ENCODE results near the gene DNAH9. TPM values are rescaled to one million over a fixed set of nuclear protein-coding genes. Genes with fewer than 3 reads are reported as not detected.

Gene DNAH9
- total RNA-seq, 2 donors from 2014 or later, result not detected

GRCh38 chr17:11578998-11579397, 19.3 kb upstream of the DNAH9 start:
- Histone ChIP-seq H3K27me3 (replicated peaks; ENCODE audit: insufficient read depth) (no peaks in the 10 kb centered on the region), H3K27ac (no peak overlapping the region), H3K9me3 (no peaks in the 10 kb centered on the region), H3K4me1 (ENCODE audit: control insufficient read depth in 1 of 2, low read depth in 2 of 2) (no peaks in the 10 kb centered on the region), H3K36me3 (no peaks in the 10 kb centered on the region), H3K4me3 (no peak overlapping the region)
- DNase-seq (ENCODE audit: low spot score), result no peak
- no peak for ATAC-seq (ENCODE audit: insufficient number of reproducible peaks, low FRiP score, low read depth)
- TF ChIP-seq, protein P1, sequence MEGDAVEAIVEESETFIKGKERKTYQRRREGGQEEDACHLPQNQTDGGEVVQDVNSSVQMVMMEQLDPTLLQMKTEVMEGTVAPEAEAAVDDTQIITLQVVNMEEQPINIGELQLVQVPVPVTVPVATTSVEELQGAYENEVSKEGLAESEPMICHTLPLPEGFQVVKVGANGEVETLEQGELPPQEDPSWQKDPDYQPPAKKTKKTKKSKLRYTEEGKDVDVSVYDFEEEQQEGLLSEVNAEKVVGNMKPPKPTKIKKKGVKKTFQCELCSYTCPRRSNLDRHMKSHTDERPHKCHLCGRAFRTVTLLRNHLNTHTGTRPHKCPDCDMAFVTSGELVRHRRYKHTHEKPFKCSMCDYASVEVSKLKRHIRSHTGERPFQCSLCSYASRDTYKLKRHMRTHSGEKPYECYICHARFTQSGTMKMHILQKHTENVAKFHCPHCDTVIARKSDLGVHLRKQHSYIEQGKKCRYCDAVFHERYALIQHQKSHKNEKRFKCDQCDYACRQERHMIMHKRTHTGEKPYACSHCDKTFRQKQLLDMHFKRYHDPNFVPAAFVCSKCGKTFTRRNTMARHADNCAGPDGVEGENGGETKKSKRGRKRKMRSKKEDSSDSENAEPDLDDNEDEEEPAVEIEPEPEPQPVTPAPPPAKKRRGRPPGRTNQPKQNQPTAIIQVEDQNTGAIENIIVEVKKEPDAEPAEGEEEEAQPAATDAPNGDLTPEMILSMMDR (IDR thresholded peaks at IDR 0.05), result no peak

DNA sequence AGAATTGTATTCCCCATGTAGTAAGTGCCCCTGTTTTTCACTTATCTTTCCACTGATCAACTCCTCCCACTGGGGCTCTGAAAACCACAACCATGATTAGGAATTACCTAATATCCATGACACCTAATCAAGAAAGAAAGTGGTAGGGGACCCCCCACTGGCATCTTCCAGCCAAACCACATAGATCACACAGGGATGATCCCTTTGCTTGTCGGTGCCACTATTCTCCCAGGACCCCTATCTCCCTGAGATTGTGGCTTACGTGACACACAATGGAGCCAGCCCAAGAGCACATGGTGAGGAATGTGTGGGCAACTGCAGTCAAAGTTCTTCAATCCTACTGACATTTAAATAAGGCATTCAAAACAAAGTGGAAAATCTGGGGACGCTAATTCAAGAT, 17.6 kb upstream of the DNAH9 start:
- H3K27me3 ChIP-seq (replicated peaks; ENCODE audit: insufficient read depth), result no peaks in the 10 kb centered on the region
- no peaks in the 10 kb centered on the region for H3K4me1 ChIP-seq (ENCODE audit: control insufficient read depth in 1 of 2, low read depth in 2 of 2)
- H3K4me3 ChIP-seq, result no peak overlapping the region
- ATAC-seq (ENCODE audit: insufficient number of reproducible peaks, low FRiP score, low read depth) (no peak), DNase-seq (ENCODE audit: low spot score) (no peak)
- H3K36me3 ChIP-seq, result no peaks in the 10 kb centered on the region
- no peak overlapping the region for H3K27ac ChIP-seq
- TF ChIP-seq, protein P1 (IDR thresholded peaks at IDR 0.05), result no peak
- H3K9me3 ChIP-seq, result no peaks in the 10 kb centered on the region

- ATAC-seq (ENCODE audit: insufficient number of reproducible peaks, low FRiP score, low read depth) (no peak), DNase-seq (ENCODE audit: low spot score) (no peak)
- Histone ChIP-seq H3K9me3 (no peaks in the 10 kb centered on the region), H3K4me1 (ENCODE audit: control insufficient read depth in 1 of 2, low read depth in 2 of 2) (no peaks in the 10 kb centered on the region), H3K36me3 (no peaks in the 10 kb centered on the region), H3K27ac (no peak overlapping the region), H3K4me3 (no peak overlapping the region), H3K27me3 (replicated peaks; ENCODE audit: insufficient read depth) (no peaks in the 10 kb centered on the region)
- TF ChIP-seq, protein P1 (IDR thresholded peaks at IDR 0.05), result no peak
These were observed 16.1 kb upstream of the DNAH9 start for GRCh38 chr17:11582217-11582616.

GRCh38 chr17:11583306-11583992, 14.8 kb upstream of the DNAH9 start:
- TF ChIP-seq, protein P1 (IDR thresholded peaks at IDR 0.05), result no peak
- H3K36me3 ChIP-seq, result no peaks in the 10 kb centered on the region
- H3K4me1 ChIP-seq (ENCODE audit: control insufficient read depth in 1 of 2, low read depth in 2 of 2), result no peaks in the 10 kb centered on the region
- no peak for DNase-seq (ENCODE audit: low spot score)
- H3K27me3 ChIP-seq (replicated peaks; ENCODE audit: insufficient read depth), result no peaks in the 10 kb centered on the region
- ATAC-seq (ENCODE audit: insufficient number of reproducible peaks, low FRiP score, low read depth), result no peak
- no peaks in the 10 kb centered on the region for H3K9me3 ChIP-seq
- no peak overlapping the region for H3K27ac ChIP-seq
- no peak overlapping the region for H3K4me3 ChIP-seq

- ATAC-seq (ENCODE audit: insufficient number of reproducible peaks, low FRiP score, low read depth) (no peak), DNase-seq (ENCODE audit: low spot score) (no peak)
- no peak overlapping the region for H3K4me3 ChIP-seq
- no peaks in the 10 kb centered on the region for H3K4me1 ChIP-seq (ENCODE audit: control insufficient read depth in 1 of 2, low read depth in 2 of 2)
- H3K36me3 ChIP-seq, result no peaks in the 10 kb centered on the region
- H3K27ac ChIP-seq, result no peak overlapping the region
- TF ChIP-seq, protein P1 (IDR thresholded peaks at IDR 0.05), result no peak
- no peaks in the 10 kb centered on the region for H3K9me3 ChIP-seq
- H3K27me3 ChIP-seq (replicated peaks; ENCODE audit: insufficient read depth), result no peaks in the 10 kb centered on the region
These were observed 8.6 kb upstream of the DNAH9 start for GRCh38 chr17:11589716-11590115.
